ENCODE measurements around the gene AMIGO3.

DNA sequence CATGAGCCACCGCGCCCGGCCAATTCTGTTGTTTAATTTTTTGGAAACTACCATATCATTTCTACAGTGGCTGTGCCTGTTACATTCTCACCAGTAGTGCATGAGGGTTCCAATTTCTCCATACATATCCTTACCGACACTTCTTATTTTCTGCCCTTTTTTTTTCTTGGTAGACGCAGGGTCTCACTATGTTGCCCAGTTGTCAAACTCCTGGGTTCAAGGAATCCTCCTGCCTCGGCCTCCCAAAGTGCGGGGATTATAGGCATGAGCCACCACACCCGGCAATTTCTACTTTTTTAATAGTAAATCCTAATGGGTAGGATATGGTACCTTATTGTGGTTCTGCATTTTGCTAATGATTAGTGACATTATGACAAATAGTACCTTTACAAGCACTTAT is 9.6 kb downstream of the AMIGO3 start:
- TF ChIP-seq, protein P1, sequence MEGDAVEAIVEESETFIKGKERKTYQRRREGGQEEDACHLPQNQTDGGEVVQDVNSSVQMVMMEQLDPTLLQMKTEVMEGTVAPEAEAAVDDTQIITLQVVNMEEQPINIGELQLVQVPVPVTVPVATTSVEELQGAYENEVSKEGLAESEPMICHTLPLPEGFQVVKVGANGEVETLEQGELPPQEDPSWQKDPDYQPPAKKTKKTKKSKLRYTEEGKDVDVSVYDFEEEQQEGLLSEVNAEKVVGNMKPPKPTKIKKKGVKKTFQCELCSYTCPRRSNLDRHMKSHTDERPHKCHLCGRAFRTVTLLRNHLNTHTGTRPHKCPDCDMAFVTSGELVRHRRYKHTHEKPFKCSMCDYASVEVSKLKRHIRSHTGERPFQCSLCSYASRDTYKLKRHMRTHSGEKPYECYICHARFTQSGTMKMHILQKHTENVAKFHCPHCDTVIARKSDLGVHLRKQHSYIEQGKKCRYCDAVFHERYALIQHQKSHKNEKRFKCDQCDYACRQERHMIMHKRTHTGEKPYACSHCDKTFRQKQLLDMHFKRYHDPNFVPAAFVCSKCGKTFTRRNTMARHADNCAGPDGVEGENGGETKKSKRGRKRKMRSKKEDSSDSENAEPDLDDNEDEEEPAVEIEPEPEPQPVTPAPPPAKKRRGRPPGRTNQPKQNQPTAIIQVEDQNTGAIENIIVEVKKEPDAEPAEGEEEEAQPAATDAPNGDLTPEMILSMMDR (IDR thresholded peaks at IDR 0.05) = no peak
- no peak for TF ChIP-seq POLR2A (IDR thresholded peaks at IDR 0.05)

All from testis (tissue), 2 donors.